Mesenchymal stem cell (in vitro differentiated cells and primary cell): ENCODE results near the gene RIPPLY1.

Experiments used
- DNase-seq: peaks from one replicate; pipeline ENCODE4 v3.0.0-alpha.2; 2013
- H2AFZ ChIP-seq: one replicate; pipeline ENCODE4 v1.6.1; 2013; ENCODE audit warnings: low read depth, mild to moderate bottlenecking, control low read depth, inconsistent platforms, low read length, moderate library complexity
- H2AK5ac ChIP-seq: 2 replicates; pipeline ENCODE4 v1.6.1; 2013; ENCODE audit warnings: low read length, moderate library complexity, mild to moderate bottlenecking, inconsistent platforms; ENCODE audit not compliant: severe bottlenecking
- H2BK120ac ChIP-seq: one replicate; pipeline ENCODE4 v1.6.1; 2013; ENCODE audit warnings: low read depth, mild to moderate bottlenecking, inconsistent platforms, low read length, moderate library complexity
- H2BK12ac ChIP-seq, 2 experiments: one replicate each; pipeline ENCODE4 v1.6.1; 2013; ENCODE audit warnings: inconsistent platforms in 2 of 2, low read length in 2 of 2, mild to moderate bottlenecking in 2 of 2, moderate library complexity in 2 of 2, control low read depth in 1 of 2
- H2BK15ac ChIP-seq: one replicate; pipeline ENCODE4 v1.6.1; 2013; ENCODE audit warnings: mild to moderate bottlenecking, low read depth, inconsistent platforms; ENCODE audit not compliant: poor library complexity, severe bottlenecking
- H2BK5ac ChIP-seq: 2 replicates; pipeline ENCODE4 v1.6.1; 2013; ENCODE audit warnings: low read depth, mild to moderate bottlenecking, low read length, control low read depth, inconsistent platforms; ENCODE audit not compliant: poor library complexity, severe bottlenecking
- H3K14ac ChIP-seq, 2 experiments: one replicate each; pipeline ENCODE4 v1.6.1; 2013; ENCODE audit warnings: inconsistent platforms in 2 of 2, low read length in 2 of 2, control low read depth in 1 of 2, mild to moderate bottlenecking in 1 of 2, moderate library complexity in 1 of 2
- H3K18ac ChIP-seq, 2 experiments: one replicate each; pipeline ENCODE4 v1.6.1; 2013; ENCODE audit warnings: inconsistent platforms in 2 of 2, low read length in 2 of 2, control low read depth in 1 of 2, low read depth in 1 of 2, mild to moderate bottlenecking in 1 of 2
- H3K23ac ChIP-seq, 2 experiments: one replicate each; pipeline ENCODE4 v1.6.1; 2013; ENCODE audit warnings: inconsistent platforms in 2 of 2, low read length in 2 of 2, mild to moderate bottlenecking in 2 of 2, moderate library complexity in 2 of 2, control low read depth in 1 of 2
- H3K27ac ChIP-seq: 2 replicates; pipeline ENCODE4 v1.5.1; 2013; ENCODE audit warnings: mild to moderate bottlenecking, moderate library complexity, low read length, control low read depth, inconsistent platforms; ENCODE audit not compliant: poor library complexity, severe bottlenecking
- H3K27me3 ChIP-seq, 2 experiments: 2 replicates each; pipeline versions ENCODE4 v1.6.1 to v1.7.0; 2013; ENCODE audit warnings: low read length in 2 of 2, mild to moderate bottlenecking in 2 of 2, moderate library complexity in 2 of 2, control low read depth in 1 of 2, inconsistent platforms in 1 of 2; ENCODE audit not compliant: control insufficient read depth in 1 of 2, insufficient read depth in 1 of 2
- H3K36me3 ChIP-seq, 2 experiments: 2 replicates each; pipeline versions ENCODE4 v1.6.1 to v1.7.0; 2013; ENCODE audit warnings: low read length in 2 of 2, control low read depth in 1 of 2, inconsistent platforms in 1 of 2, low read depth in 1 of 2, mild to moderate bottlenecking in 1 of 2; ENCODE audit not compliant: insufficient read depth in 2 of 2, control insufficient read depth in 1 of 2
- H3K4ac ChIP-seq, 2 experiments: one replicate each; pipeline ENCODE4 v1.6.1; 2013; ENCODE audit warnings: inconsistent platforms in 2 of 2, low read length in 2 of 2, mild to moderate bottlenecking in 2 of 2, moderate library complexity in 2 of 2, control low read depth in 1 of 2, low read depth in 1 of 2
- H3K4me1 ChIP-seq: 2 replicates; pipeline ENCODE4 v1.6.1; 2013; ENCODE audit warnings: low read depth, low read length, control low read depth; ENCODE audit not compliant: control insufficient read depth, insufficient read depth
- H3K4me2 ChIP-seq: 2 replicates; pipeline ENCODE4 v1.6.1; 2013; ENCODE audit warnings: low read length, mild to moderate bottlenecking, inconsistent platforms; ENCODE audit not compliant: poor library complexity, severe bottlenecking
- H3K4me3 ChIP-seq, 2 experiments: 2 replicates each; pipeline versions ENCODE4 v1.5.1 to v1.7.0; 2013; ENCODE audit warnings: low read length in 2 of 2, mild to moderate bottlenecking in 2 of 2, control low read depth in 1 of 2, low read depth in 1 of 2; ENCODE audit not compliant: insufficient read depth in 1 of 2
- H3K79me1 ChIP-seq: replicated peaks from 2 replicates; pipeline ENCODE4 v1.6.1; 2013; ENCODE audit warnings: mild to moderate bottlenecking, control low read depth, low read length, inconsistent platforms; ENCODE audit not compliant: poor library complexity, severe bottlenecking
- H3K9ac ChIP-seq: 2 replicates; pipeline ENCODE4 v1.7.0; 2013; ENCODE audit warnings: mild to moderate bottlenecking, low read length, moderate library complexity
- H3K9me3 ChIP-seq: 2 replicates; pipeline ENCODE4 v1.7.0; 2013; ENCODE audit warnings: mild to moderate bottlenecking, low read length; ENCODE audit not compliant: control insufficient read depth
- H4K8ac ChIP-seq: one replicate; pipeline ENCODE4 v1.6.1; 2013; ENCODE audit warnings: inconsistent platforms, mild to moderate bottlenecking, low read length, moderate library complexity
- H4K91ac ChIP-seq: one replicate; pipeline ENCODE4 v1.6.1; 2013; ENCODE audit warnings: mild to moderate bottlenecking, low read length, inconsistent platforms
- WGBS: methylation state at CpG from one replicate; pipeline ENCODE4 v1.1.7; 2013; ENCODE audit warnings: mixed read lengths; 5-methylcytosine and 5-hydroxymethylcytosine counted together

RIPPLY1 gene

DNA sequence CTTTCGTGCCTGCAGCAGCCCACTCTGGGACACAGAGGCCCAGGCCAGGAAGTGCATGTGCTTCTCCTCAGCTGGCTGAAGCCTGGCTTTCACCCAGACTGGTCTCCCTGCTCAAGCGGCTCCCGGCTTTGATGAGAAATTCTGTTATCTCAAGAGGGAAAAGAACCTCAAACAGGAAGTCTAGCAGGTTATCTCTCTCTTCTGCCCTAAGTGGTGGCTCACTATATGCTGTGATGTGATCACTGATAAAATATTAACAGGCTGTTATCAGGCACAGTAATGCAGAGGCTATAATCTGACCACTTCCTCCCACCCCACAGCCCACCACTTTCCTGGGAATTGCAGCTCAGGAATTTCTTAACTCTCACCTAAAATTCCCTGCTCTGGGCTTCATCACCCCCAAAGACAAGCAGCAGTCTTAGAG, 30.4 kb upstream of the RIPPLY1 start:
- no peak overlapping the region for H2AFZ ChIP-seq
- H3K27me3 ChIP-seq: peaks cover 0 to 27% of the 10 kb centered on the region in 2 experiments
- no peak overlapping the region for H4K91ac ChIP-seq
- H3K4ac ChIP-seq: no peak overlapping the region
- no peak overlapping the region for H3K14ac ChIP-seq
- no peaks in the 10 kb centered on the region for H3K9me3 ChIP-seq
- no peaks in the 10 kb centered on the region for H3K79me1 ChIP-seq
- H3K4me1 ChIP-seq: peaks cover 5% of the 10 kb centered on the region
- H3K18ac ChIP-seq: peak overlapping the region in 1 of 2 experiments; percentile 64
- peaks cover 0 to 7% of the 10 kb centered on the region in 2 experiments for H3K36me3 ChIP-seq
- no peak overlapping the region for H2BK120ac ChIP-seq
- H3K4me3 ChIP-seq: no peak overlapping the region
- DNase-seq: peak; percentile 14
- peak overlapping the region; percentile 43 for H3K27ac ChIP-seq
- peak overlapping the region in 1 of 2 experiments; percentile 39 for H2BK12ac ChIP-seq
- H4K8ac ChIP-seq: no peak overlapping the region
- no peak overlapping the region for H3K4me2 ChIP-seq
- H3K9ac ChIP-seq: no peak overlapping the region
- no peak overlapping the region for H2BK5ac ChIP-seq
- no peak overlapping the region for H3K23ac ChIP-seq
- H2AK5ac ChIP-seq: peak overlapping the region; percentile 81
- WGBS: 0% methylated on average over 1 of the region's 3 CpGs
- no peak overlapping the region for H2BK15ac ChIP-seq

DNA sequence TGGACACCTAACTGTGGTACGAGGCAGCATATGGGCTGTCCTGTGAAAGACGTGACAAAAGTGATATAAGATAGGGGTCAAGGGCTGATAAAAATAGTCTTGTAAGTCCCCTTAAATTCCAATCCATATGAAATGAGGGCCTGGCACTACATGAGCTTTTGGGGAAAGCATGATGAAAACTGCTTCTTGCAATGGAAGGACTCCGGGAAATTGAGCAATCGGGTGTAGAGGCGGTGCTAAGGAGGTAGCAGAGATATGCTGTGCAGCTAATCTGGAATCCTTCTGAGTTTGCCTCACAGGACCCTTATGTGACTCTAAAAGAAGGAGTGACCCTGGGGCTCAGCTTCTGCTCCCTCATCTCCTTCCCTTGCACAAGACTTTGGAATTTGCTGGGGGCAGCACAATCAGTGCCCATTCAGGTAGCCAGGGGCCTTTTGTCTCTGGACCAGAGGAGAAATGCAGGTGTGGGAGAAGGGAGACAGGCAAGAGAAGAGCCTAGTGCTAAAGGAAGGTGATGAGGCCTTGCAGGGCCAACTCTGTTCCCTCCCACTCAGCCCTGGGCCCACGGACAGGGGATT, 29.9 kb upstream of the RIPPLY1 start:
- H3K4me3 ChIP-seq: peak overlapping the region in 1 of 2 experiments; percentile 23
- WGBS: 48% methylated on average over 4 of the region's 6 CpGs

DNA sequence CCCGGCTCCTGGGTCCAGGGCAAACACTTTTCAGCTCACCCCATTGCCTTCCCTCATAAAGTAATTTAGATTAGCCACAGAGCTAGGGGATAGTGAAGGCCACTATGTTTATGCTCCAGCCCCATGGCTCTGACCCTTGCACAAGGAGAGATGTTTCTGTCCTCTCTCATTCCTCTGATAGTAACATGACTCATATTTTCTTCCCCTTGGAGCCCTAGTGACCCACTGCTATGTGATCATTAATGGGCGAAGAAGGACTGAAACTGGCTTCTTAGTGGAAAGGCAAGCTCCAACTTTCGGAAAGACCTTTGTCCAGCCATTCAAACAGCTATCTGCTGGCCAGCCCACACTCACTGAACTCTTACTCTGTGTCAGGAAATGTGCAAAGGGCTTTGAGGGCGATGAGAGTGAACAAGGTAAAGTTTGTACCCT, 29.4 kb upstream of the RIPPLY1 start:
- Histone ChIP-seq H3K14ac (no peak overlapping the region), H2BK12ac (no peak overlapping the region), H3K9me3 (no peaks in the 10 kb centered on the region), H4K8ac (peak overlapping the region; percentile 7), H3K23ac (no peak overlapping the region), H4K91ac (no peak overlapping the region), H2AFZ (no peak overlapping the region), H3K4me3 (peak overlapping the region in 1 of 2 experiments; percentile 23), H3K27ac (peak overlapping the region; percentile 12), H3K27me3 (peaks cover 0 to 27% of the 10 kb centered on the region in 2 experiments), H3K79me1 (no peaks in the 10 kb centered on the region), H2BK120ac (no peak overlapping the region), H3K4me2 (no peak overlapping the region), H3K4ac (peak overlapping the region in 1 of 2 experiments; percentile 8), H3K9ac (peak overlapping the region; percentile 42), H2BK5ac (no peak overlapping the region), H3K18ac (peak overlapping the region; percentile 9 to 57), H3K4me1 (peaks cover 12% of the 10 kb centered on the region), H3K36me3 (no peaks in the 10 kb centered on the region), H2AK5ac (peak overlapping the region; percentile 19), H2BK15ac (no peak overlapping the region)
- WGBS: 75% methylated on average over 2 of the region's 4 CpGs
- DNase-seq: peak; percentile 75

More for the DNA sequence above, 29.9 kb upstream of the RIPPLY1 start:
- Histone ChIP-seq H3K18ac (peak overlapping the region; percentile 64 to 75), H4K91ac (peak overlapping the region; percentile 39), H3K9me3 (no peaks in the 10 kb centered on the region), H3K14ac (no peak overlapping the region), H3K79me1 (no peaks in the 10 kb centered on the region), H3K4me1 (peaks cover 9% of the 10 kb centered on the region), H3K23ac (no peak overlapping the region), H2BK12ac (peak overlapping the region in 1 of 2 experiments; percentile 1), H2BK15ac (no peak overlapping the region), H3K27me3 (peaks cover 0 to 27% of the 10 kb centered on the region in 2 experiments), H3K27ac (peak overlapping the region; percentile 41), H2AK5ac (peak overlapping the region; percentile 81), H3K4me2 (no peak overlapping the region), H3K9ac (peak overlapping the region; percentile 42), H2BK120ac (no peak overlapping the region), H2BK5ac (no peak overlapping the region), H3K4ac (no peak overlapping the region), H4K8ac (no peak overlapping the region), H3K36me3 (peaks cover 0 to 4% of the 10 kb centered on the region in 2 experiments), H2AFZ (no peak overlapping the region)
- DNase-seq: peak; percentile 40

DNA sequence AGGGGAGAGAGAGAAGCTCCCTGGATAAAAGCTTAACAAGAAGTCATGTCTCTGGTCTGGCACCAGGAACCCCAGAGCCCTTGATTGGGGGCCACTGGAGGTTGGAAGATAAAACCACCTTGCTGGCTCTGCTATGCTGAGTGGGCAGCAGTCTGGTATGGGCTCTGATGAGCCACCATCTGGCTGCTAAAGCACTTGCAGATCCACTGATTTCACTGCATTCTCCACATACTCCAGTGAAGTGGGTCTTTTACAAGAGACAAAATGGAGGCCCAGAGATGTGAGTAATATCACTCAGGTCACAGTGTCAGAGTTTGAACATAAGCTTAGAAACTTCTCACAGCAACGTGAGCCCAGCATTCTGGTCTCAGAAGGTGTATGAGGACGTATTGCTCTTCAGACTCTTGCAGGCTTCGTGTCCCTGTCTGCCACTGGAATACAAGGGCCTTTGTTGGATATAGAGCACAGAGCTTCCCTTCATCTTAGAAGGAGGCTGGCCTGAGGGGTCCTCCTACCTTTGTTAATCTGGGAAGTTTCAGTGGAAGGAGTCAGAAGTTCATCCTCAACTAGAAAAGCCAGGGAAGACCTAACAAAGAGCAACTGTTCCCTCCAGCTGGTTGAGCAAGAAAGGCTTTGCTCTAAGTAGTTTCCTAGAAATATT, 28.8 kb upstream of the RIPPLY1 start:
- Histone ChIP-seq H4K8ac (peak overlapping the region; percentile 75), H3K9me3 (no peaks in the 10 kb centered on the region), H3K27ac (no peak overlapping the region), H3K27me3 (peaks cover 0 to 24% of the 10 kb centered on the region in 2 experiments), H3K14ac (no peak overlapping the region), H3K4ac (peak overlapping the region in 1 of 2 experiments; percentile 41), H4K91ac (no peak overlapping the region), H2BK12ac (no peak overlapping the region), H3K4me1 (peaks cover 15% of the 10 kb centered on the region), H3K4me3 (peak overlapping the region in 1 of 2 experiments; percentile 23), H2AFZ (no peak overlapping the region), H3K18ac (peak overlapping the region in 1 of 2 experiments; percentile 52), H2BK120ac (no peak overlapping the region), H3K9ac (no peak overlapping the region), H3K36me3 (no peaks in the 10 kb centered on the region), H3K79me1 (no peaks in the 10 kb centered on the region), H3K23ac (no peak overlapping the region), H2BK5ac (peak overlapping the region; percentile 31), H2AK5ac (no peak overlapping the region), H2BK15ac (no peak overlapping the region), H3K4me2 (no peak overlapping the region)
- peak; percentile 58 for DNase-seq
- WGBS: 64% methylated on average over 3 of the region's 3 CpGs
